ENCODE data around the gene DSP.

Gene DSP

GRCh38 chr6:7579851-7580250 lies 38.4 kb downstream of the DSP start:
- Histone ChIP-seq H3K27ac (ENCODE audit: low read length) (no peak overlapping the region), H3K27me3 (ENCODE audit: low read depth, low read length) (peaks cover 21% of the 10 kb centered on the region), H3K4me2 (ENCODE audit: low read length) (no peak overlapping the region), H3K4me1 (ENCODE audit: low read length) (peaks cover 5% of the 10 kb centered on the region), H3K79me2 (ENCODE audit: low read length) (no peaks in the 10 kb centered on the region), H2AFZ (ENCODE audit: low read depth, low read length) (no peak overlapping the region), H3K9me3 (ENCODE audit: insufficient read depth, low read length) (no peaks in the 10 kb centered on the region), H3K4me3 (ENCODE audit: low read length) (no peak overlapping the region), H4K20me1 (ENCODE audit: insufficient read depth, low read length) (no peaks in the 10 kb centered on the region), H3K36me3 (replicated peaks; ENCODE audit: low read depth, low read length) (no peaks in the 10 kb centered on the region), H3K9ac (ENCODE audit: low read length) (no peak overlapping the region)
- TF ChIP-seq CTCF (IDR thresholded peaks at IDR 0.05; ENCODE audit: low read depth, low read length) (no peak), EZH2phosphoT487 (IDR thresholded peaks at IDR 0.05; ENCODE audit: low read depth) (no peak)

GRCh38 chr6:7580537-7580926 lies 39.1 kb downstream of the DSP start:
- H3K4me2 ChIP-seq (ENCODE audit: low read length) = no peak overlapping the region
- no peaks in the 10 kb centered on the region for H4K20me1 ChIP-seq (ENCODE audit: insufficient read depth, low read length)
- H3K4me1 ChIP-seq (ENCODE audit: low read length) = peaks cover 5% of the 10 kb centered on the region
- no peaks in the 10 kb centered on the region for H3K36me3 ChIP-seq (replicated peaks; ENCODE audit: low read depth, low read length)
- H3K9ac ChIP-seq (ENCODE audit: low read length) = no peak overlapping the region
- H3K79me2 ChIP-seq (ENCODE audit: low read length) = no peaks in the 10 kb centered on the region
- TF ChIP-seq CTCF (IDR thresholded peaks at IDR 0.05; ENCODE audit: low read depth, low read length) (no peak), EZH2phosphoT487 (IDR thresholded peaks at IDR 0.05; ENCODE audit: low read depth) (no peak)
- H3K27ac ChIP-seq (ENCODE audit: low read length) = no peak overlapping the region
- no peaks in the 10 kb centered on the region for H3K9me3 ChIP-seq (ENCODE audit: insufficient read depth, low read length)
- H3K4me3 ChIP-seq (ENCODE audit: low read length) = no peak overlapping the region
- no peak overlapping the region for H2AFZ ChIP-seq (ENCODE audit: low read depth, low read length)
- peaks cover 16% of the 10 kb centered on the region for H3K27me3 ChIP-seq (ENCODE audit: low read depth, low read length)

DNA sequence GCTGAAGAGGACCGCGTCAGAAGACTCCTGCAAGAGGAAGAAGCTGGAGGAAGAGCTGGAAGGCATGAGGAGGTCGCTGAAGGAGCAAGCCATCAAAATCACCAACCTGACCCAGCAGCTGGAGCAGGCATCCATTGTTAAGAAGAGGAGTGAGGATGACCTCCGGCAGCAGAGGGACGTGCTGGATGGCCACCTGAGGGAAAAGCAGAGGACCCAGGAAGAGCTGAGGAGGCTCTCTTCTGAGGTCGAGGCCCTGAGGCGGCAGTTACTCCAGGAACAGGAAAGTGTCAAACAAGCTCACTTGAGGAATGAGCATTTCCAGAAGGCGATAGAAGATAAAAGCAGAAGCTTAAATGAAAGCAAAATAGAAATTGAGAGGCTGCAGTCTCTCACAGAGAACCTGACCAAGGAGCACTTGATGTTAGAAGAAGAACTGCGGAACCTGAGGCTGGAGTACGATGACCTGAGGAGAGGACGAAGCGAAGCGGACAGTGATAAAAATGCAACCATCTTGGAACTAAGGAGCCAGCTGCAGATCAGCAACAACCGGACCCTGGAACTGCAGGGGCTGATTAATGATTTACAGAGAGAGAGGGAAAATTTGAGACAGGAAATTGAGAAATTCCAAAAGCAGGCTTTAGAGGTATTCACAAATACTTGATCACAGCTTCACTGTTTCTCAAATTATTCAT lies 39.6 kb downstream of the DSP start:
- Histone ChIP-seq H4K20me1 (ENCODE audit: insufficient read depth, low read length) (no peaks in the 10 kb centered on the region), H3K27ac (ENCODE audit: low read length) (no peak overlapping the region), H3K27me3 (ENCODE audit: low read depth, low read length) (peaks cover 12% of the 10 kb centered on the region; the same call in 1 of the 2 replicates), H3K36me3 (replicated peaks; ENCODE audit: low read depth, low read length) (no peaks in the 10 kb centered on the region), H3K9ac (ENCODE audit: low read length) (no peak overlapping the region), H3K4me1 (ENCODE audit: low read length) (peaks cover 5% of the 10 kb centered on the region), H2AFZ (ENCODE audit: low read depth, low read length) (no peak overlapping the region), H3K79me2 (ENCODE audit: low read length) (no peaks in the 10 kb centered on the region), H3K4me3 (ENCODE audit: low read length) (no peak overlapping the region), H3K4me2 (ENCODE audit: low read length) (no peak overlapping the region), H3K9me3 (ENCODE audit: insufficient read depth, low read length) (no peaks in the 10 kb centered on the region)
- no peak for TF ChIP-seq EZH2phosphoT487 (IDR thresholded peaks at IDR 0.05; ENCODE audit: low read depth)
- no peak for TF ChIP-seq CTCF (IDR thresholded peaks at IDR 0.05; ENCODE audit: low read depth, low read length)

- Histone ChIP-seq H3K9ac (ENCODE audit: low read length) (no peak overlapping the region), H3K79me2 (ENCODE audit: low read length) (peaks cover 4% of the 10 kb centered on the region), H4K20me1 (ENCODE audit: insufficient read depth, low read length) (no peaks in the 10 kb centered on the region), H3K27ac (ENCODE audit: low read length) (no peak overlapping the region), H3K27me3 (ENCODE audit: low read depth, low read length) (peaks cover 3% of the 10 kb centered on the region; the same call in 1 of the 2 replicates), H3K36me3 (replicated peaks; ENCODE audit: low read depth, low read length) (no peaks in the 10 kb centered on the region), H3K4me3 (ENCODE audit: low read length) (no peak overlapping the region), H3K4me2 (ENCODE audit: low read length) (no peak overlapping the region), H2AFZ (ENCODE audit: low read depth, low read length) (no peak overlapping the region), H3K9me3 (ENCODE audit: insufficient read depth, low read length) (no peaks in the 10 kb centered on the region), H3K4me1 (ENCODE audit: low read length) (peaks cover 3% of the 10 kb centered on the region; the same call in 1 of the 2 replicates)
- TF ChIP-seq EZH2phosphoT487 (IDR thresholded peaks at IDR 0.05; ENCODE audit: low read depth) = no peak
- TF ChIP-seq CTCF (IDR thresholded peaks at IDR 0.05; ENCODE audit: low read depth, low read length) = no peak
These were observed 43.9 kb downstream of the DSP start for GRCh38 chr6:7585287-7585930.

Measured in OCI-LY3 (cell line).